GM18505 (cell line): ENCODE measurements around the gene AHSP.
"Not testable (repeated sequence)": the region's sequence is repeated elsewhere in the genome, so short reads cannot be mapped to it uniquely, and the experiment has no call there.

Experiments
- ATAC-seq: cut with Tn5 transposase; IDR thresholded peaks from one replicate; pipeline ENCODE4 v1.9.1; 2021; ENCODE audit not compliant: unreplicated experiment
- POLR2A ChIP-seq: IDR thresholded peaks from 4 replicates; pipeline ENCODE4 v1.6.1; 2011; ENCODE audit warnings: borderline replicate concordance; ENCODE audit not compliant: insufficient read depth, insufficient read length; ENCODE audit errors: extremely low read depth

Gene AHSP

GRCh38 chr16:31531096-31531495, 3.4 kb downstream of the AHSP start:
- no peak for ATAC-seq
- TF ChIP-seq POLR2A = no peak

- ATAC-seq = no peak
- TF ChIP-seq POLR2A = no peak
These were observed 4.4 kb downstream of the AHSP start for GRCh38 chr16:31532120-31532519.

- ATAC-seq = no peak
These were observed 5.2 kb downstream of the AHSP start for GRCh38 chr16:31532896-31533295.

GRCh38 chr16:31535737-31536136, 8.0 kb downstream of the AHSP start:
- ATAC-seq = no peak

More at GRCh38 chr16:31532896-31533295, 5.2 kb downstream of the AHSP start:
- no peak for TF ChIP-seq POLR2A

GRCh38 chr16:31536804-31537361, 9.2 kb downstream of the AHSP start:
- no peak for ATAC-seq
- TF ChIP-seq POLR2A = no peak

More at GRCh38 chr16:31535737-31536136, 8.0 kb downstream of the AHSP start:
- TF ChIP-seq POLR2A = no peak

- no peak for ATAC-seq
- no peak for TF ChIP-seq POLR2A
These were observed 9.9 kb downstream of the AHSP start for GRCh38 chr16:31537362-31538242.

GRCh38 chr16:31538243-31538598, 10.5 kb downstream of the AHSP start:
- not testable (repeated sequence) for ATAC-seq

GRCh38 chr16:31539762-31540161, 12.1 kb downstream of the AHSP start:
- not testable (repeated sequence) for ATAC-seq

- TF ChIP-seq POLR2A = no peak
- ATAC-seq = no peak
These were observed 15.1 kb downstream of the AHSP start for GRCh38 chr16:31542763-31543162.

GRCh38 chr16:31561426-31562233, 33.9 kb downstream of the AHSP start:
- ATAC-seq = no peak
- TF ChIP-seq POLR2A = no peak

- no peak for ATAC-seq
- TF ChIP-seq POLR2A = no peak
These were observed 41.1 kb downstream of the AHSP start for GRCh38 chr16:31568577-31569359.

- ATAC-seq = no peak
- TF ChIP-seq POLR2A = no peak
These were observed 41.6 kb downstream of the AHSP start for GRCh38 chr16:31569360-31569717.

- no peak for TF ChIP-seq POLR2A
- no peak for ATAC-seq
These were observed 45.1 kb downstream of the AHSP start for GRCh38 chr16:31572821-31573220.

- not testable (repeated sequence) for ATAC-seq
These were observed 46.5 kb downstream of the AHSP start for GRCh38 chr16:31574159-31574558.
